Liver (tissue), 2 donors: ENCODE data around the gene MIEF2.

Source experiments
- RAD21 ChIP-seq, 2 donors: IDR thresholded peaks; 2 replicates each; pipeline ENCODE4 v1.6.1; 2016; ENCODE audit warnings: antibody characterized with exemption in 2 of 2, mild to moderate bottlenecking in 2 of 2
- TAF1 ChIP-seq: conservative IDR thresholded peaks from 2 replicates; pipeline ENCODE4 v1.6.1; 2016; ENCODE audit warnings: antibody characterized with exemption, mild to moderate bottlenecking
- YY1 ChIP-seq: IDR thresholded peaks from 2 replicates; pipeline ENCODE4 v1.6.1; 2016; ENCODE audit warnings: antibody characterized with exemption, mild to moderate bottlenecking
- donor health status: healthy.

GRCh38 chr17:18253947-18254821 lies 6.3 kb upstream of the MIEF2 start:
- no peak for TF ChIP-seq YY1
- TF ChIP-seq TAF1, result no peak
- TF ChIP-seq RAD21 (IDR thresholded peaks at IDR 0.05), result no peak
